ENCODE data around the gene ABHD12.

GRCh38 chr20:25325073-25325472 is 65.6 kb downstream of the ABHD12 start:
- TF ChIP-seq CTCF (IDR thresholded peaks at IDR 0.05) (no peak), POLR2AphosphoS5 (IDR thresholded peaks at IDR 0.05) (no peak)
